G401 (cell line): ENCODE data around the gene VSIR. TPM values are rescaled to one million over a fixed set of nuclear protein-coding genes. Genes with fewer than 3 reads are reported as not detected.

Experiments used
- DNase-seq: peaks from one replicate; pipeline ENCODE4 v3.0.0-alpha.2; 2015; ENCODE audit warnings: low spot score
- in situ Hi-C: cut with HindIII; loops from 2 replicates; pipeline ENCODE4 v1.10.0; 2016; ENCODE audit warnings: low sequenced_read_pairs, mixed read lengths
- total RNA-seq: library from RNA; depleted of rRNA; stranded (reverse); fragments of >200 nt; shearing (Covaris generic); gene quantifications from 2 replicates; pipeline ENCODE4 v1.2.3, GENCODE V29; 2014

VSIR gene
- total RNA-seq, 1 experiment from 2014 or later: 1.5 TPM

GRCh38 chr10:71767420-71768035 is 5.8 kb downstream of the VSIR start:
- no peak for DNase-seq
- in situ Hi-C loops: no loop called here

- in situ Hi-C loops: no loop called here
- DNase-seq: no peak
Measured at GRCh38 chr10:71766717-71767419, 6.5 kb downstream of the VSIR start.

GRCh38 chr10:71765906-71766716 is 7.2 kb downstream of the VSIR start:
- no peak for DNase-seq

GRCh38 chr10:71765176-71765904 is 8.0 kb downstream of the VSIR start:
- no peak for DNase-seq
- in situ Hi-C loops: no loop called here

More at GRCh38 chr10:71765906-71766716, 7.2 kb downstream of the VSIR start:
- in situ Hi-C loops: no loop called here

- DNase-seq: no peak
- in situ Hi-C loops: no loop called here
Measured at GRCh38 chr10:71763352-71764127, 9.8 kb downstream of the VSIR start.

- no peak for DNase-seq
- in situ Hi-C loops: no loop called here
Measured at GRCh38 chr10:71762324-71762723, 11.0 kb downstream of the VSIR start.

- DNase-seq: no peak
- in situ Hi-C loops: no loop called here
Measured at GRCh38 chr10:71761541-71762113, 11.7 kb downstream of the VSIR start.

- DNase-seq: no peak
- in situ Hi-C loops: no loop called here
Measured at GRCh38 chr10:71761105-71761511, 12.2 kb downstream of the VSIR start.

- in situ Hi-C loops: no loop called here
- DNase-seq: peak; percentile 80
Measured at GRCh38 chr10:71757399-71757922, 15.9 kb downstream of the VSIR start.

GRCh38 chr10:71756311-71757191 is 16.8 kb downstream of the VSIR start:
- peak; percentile 37 for DNase-seq
- in situ Hi-C loops: no loop called here

GRCh38 chr10:71755179-71755879 is 18.0 kb downstream of the VSIR start:
- DNase-seq: no peak
- in situ Hi-C loops: no loop called here

- in situ Hi-C loops: no loop called here
- no peak for DNase-seq
Measured at GRCh38 chr10:71754562-71754961, 18.8 kb downstream of the VSIR start.

- in situ Hi-C loops: no loop called here
Measured at GRCh38 chr10:71753960-71754505, 19.3 kb downstream of the VSIR start.

GRCh38 chr10:71753091-71753959 is 20.0 kb downstream of the VSIR start:
- in situ Hi-C loops: no loop called here
- no peak for DNase-seq

More at GRCh38 chr10:71753960-71754505, 19.3 kb downstream of the VSIR start:
- DNase-seq: no peak

- DNase-seq: no peak
- in situ Hi-C loops: no loop called here
Measured at GRCh38 chr10:71752391-71753090, 20.8 kb downstream of the VSIR start.
